ENCODE measurements around the gene CLMP.
A peak's percentile ranks its signal among the peaks of the same experiment; 100 is the strongest.

Gene CLMP

DNA sequence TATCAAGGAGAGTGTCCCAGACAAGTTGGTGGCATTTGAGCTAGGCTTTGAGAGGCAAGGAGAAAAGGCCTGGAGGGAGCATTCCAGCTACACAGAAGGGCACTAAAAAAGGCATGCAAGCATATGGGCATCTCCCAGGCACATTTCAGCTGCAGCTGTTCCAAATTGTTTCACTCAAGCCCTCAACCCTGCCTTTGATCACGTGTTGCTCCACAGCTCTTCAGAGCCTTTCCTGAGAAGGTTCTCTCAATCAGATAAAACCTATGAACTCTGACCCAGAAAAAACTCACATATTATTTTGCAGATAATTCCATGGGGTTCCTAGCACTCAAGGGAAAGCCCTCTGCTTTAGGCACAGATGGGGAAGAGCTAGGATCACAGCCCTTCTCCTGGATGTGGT is 108.7 kb downstream of the CLMP start:
- FAIRE-seq: no peak
- DNase-seq (ENCODE audit: low spot score): no peak

DNA sequence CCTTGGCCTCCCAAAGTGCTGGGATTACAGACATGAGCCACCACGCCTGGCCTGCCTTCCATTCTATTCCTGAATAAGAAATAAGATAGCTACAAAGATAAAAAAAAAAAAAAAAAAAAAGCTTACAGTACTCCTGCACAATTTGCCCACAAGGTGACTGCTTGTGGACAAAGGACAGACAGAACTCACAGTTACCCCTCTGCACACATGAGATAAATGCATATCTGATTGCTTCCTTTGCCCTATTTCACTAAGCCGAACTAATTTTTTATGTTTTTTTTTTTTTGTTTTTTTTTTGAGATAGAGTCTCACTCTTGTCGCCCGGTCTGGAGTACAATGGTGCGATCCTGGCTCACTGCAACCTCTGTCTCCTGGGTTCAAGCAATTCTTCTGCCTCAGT is 109.6 kb downstream of the CLMP start:
- no peak for DNase-seq (ENCODE audit: low spot score)
- no peak for FAIRE-seq

DNA sequence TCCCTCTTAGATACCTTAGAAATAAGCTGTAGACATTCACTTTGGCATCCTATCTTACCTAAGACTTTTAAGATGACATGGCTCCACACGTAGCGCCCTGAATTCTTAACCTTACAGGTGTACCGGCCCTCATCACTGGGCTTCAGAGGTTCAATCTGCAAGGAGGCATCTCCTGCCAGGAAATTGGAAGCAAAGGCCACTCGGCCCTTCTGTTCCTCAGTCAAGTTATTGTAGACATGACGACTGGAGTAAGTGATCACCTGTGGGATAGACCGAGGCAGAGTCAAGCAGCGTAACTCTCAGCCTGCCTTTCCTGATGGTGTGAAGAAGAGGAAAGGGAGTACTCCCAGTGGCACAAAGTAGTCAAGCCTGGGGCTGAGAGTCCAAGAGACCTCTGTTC is 110.6 kb downstream of the CLMP start:
- FAIRE-seq: no peak

DNA sequence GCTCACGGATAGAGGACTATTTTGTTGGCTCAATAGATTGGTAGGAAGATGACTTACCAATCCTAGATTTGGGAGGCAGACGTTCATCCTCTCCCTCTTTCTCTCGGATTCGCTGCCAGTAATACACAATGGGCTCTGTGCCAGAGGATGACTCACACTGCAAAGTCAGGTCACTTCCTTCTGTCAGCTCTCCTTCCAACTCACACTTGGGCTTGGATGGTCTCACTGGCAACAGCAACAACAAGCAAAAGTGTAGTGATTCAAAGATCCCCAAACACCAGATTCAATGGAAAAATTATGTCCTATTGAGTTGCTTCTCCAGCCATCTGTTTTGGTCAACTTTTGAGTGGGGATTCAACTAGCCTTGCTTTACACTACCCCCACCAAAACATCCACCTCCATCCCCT is 111.4 kb downstream of the CLMP start:
- no peak for FAIRE-seq

More for the DNA sequence above, 110.6 kb downstream of the CLMP start:
- no peak for DNase-seq (ENCODE audit: low spot score)

GRCh38 chr11:123082977-123083376 is 112.1 kb downstream of the CLMP start:
- FAIRE-seq (no peak), DNase-seq (ENCODE audit: low spot score) (no peak)

More for the DNA sequence above, 111.4 kb downstream of the CLMP start:
- DNase-seq (ENCODE audit: low spot score): peak; percentile 82

- no peak for DNase-seq (ENCODE audit: low spot score)
- FAIRE-seq: no peak
Measured at GRCh38 chr11:123080015-123080414, 115.0 kb downstream of the CLMP start.

GRCh38 chr11:123076484-123076883 is 118.6 kb downstream of the CLMP start:
- DNase-seq (ENCODE audit: low spot score): no peak
- FAIRE-seq: no peak

DNA sequence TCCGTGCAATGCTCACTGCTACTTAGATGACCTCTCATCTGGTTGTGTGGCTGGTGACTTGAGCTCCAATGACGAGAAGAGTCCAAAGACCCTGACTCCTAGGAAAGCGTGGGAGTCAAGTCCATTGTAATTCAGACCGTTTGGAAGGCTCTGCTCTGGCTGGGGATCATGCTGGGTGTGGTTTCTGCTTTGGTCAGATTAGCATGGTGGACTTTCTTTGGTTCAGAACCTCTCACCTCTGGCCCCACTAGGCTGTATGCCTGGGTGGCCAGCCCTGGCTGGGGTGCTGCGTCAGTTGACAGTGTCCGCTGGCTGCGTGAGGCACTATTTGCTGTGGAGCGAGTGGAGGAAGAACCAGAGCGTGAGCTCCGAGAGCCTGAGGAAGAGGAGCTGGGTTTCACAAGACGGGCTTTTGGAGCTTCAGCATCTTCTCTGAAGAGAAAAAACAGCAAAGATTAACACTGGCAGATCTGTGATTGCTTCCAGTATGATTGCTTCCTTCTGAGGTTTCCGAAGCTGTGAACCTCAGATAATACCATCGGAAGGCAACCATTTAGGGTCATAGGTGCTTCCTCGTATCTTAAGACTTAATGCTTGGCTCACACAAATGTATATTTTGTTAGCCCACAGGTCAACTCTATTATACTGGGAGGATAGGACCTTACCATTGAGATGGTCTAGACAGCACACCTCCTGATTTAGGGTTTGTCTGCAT is 121.5 kb downstream of the CLMP start:
- DNase-seq (ENCODE audit: low spot score): no peak
- FAIRE-seq: no peak

DNA sequence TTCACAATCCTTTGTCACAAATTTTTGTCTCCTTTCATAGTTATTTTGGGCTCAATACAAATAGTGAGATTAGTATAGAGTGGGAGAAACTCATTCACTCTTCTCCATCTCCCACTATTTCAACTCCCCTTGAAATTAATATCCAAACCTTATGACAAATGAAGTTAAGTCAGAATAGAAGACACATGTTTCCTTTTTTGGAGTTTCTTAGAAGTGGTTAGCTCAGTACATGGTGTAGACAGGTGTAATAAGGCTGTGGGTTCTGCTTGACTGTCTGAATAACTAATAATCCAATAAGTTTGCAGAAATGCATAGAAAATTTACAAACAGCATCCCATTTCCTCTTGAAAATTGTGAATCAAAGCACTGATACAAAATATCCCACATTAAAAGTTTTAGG is 122.3 kb downstream of the CLMP start:
- no peak for DNase-seq (ENCODE audit: low spot score)
- no peak for FAIRE-seq

DNA sequence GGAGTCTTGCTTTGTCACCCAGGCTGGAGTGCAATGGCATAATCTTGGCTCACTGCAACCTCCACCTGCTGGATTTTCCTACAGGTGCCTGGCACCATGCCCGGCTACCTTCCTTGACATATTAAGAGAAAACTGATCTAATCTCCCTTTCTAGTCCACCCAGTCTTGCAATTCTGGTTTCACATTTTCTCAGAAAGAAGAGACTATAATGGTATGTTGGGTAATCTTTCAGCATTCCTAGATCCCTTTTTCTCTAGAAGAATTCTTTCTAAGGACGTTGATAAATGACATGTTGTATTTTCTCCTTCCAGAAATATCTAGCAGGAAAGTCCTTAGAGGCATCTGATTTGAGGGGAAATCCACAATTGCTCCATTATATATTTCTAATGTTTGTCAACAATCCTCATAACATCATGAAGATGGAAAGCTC is 122.7 kb downstream of the CLMP start:
- DNase-seq (ENCODE audit: low spot score): no peak

DNA sequence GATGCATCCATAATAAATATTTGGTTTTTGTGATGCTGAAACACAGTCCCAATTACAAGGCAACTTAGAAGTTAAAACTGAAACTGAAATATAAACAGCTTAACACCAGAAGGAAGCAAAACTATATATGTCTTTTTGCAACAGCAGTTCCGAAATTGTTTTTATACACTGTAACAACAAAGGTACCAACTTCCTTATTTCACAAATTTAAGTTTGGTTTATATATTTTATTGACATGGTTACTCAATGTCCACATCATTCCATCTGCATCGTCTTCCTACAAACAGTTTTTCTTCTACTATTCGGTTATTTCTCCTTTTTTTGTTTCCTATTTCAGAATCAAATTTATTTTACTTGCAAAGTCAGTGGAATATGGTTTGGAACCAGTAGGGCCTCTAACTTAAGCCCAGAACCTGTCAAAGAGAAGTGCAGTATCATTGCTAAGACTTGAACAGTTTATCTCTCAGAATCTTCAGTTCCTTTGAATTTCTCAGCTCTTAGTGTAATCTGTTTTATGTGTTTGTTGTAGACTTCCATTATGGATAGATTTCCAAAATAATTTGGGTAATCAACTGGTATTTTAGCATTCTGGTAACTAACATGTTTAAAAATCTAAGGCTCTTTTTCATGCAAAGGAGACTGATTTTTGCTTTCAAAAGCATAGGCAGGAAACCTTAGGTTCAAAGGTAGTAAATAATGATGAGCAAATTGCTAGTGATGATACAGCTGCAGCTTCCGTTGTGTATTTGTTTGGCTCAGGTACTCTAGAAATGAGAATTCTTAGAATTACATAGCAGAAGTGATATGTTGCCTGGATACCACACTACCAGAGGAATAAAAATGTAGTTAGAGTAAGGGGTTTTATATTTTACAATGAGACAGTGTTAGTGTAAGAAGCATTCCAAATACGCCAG is 124.9 kb downstream of the CLMP start:
- FAIRE-seq: no peak
- no peak for DNase-seq (ENCODE audit: low spot score)

More for the DNA sequence above, 122.7 kb downstream of the CLMP start:
- FAIRE-seq: no peak

GRCh38 chr11:123065621-123066020 is 129.4 kb downstream of the CLMP start:
- no peak for FAIRE-seq
- no peak for DNase-seq (ENCODE audit: low spot score)

GRCh38 chr11:123063826-123064657 is 131.0 kb downstream of the CLMP start:
- FAIRE-seq (no peak), DNase-seq (ENCODE audit: low spot score) (no peak)

- DNase-seq (ENCODE audit: low spot score) (peak; percentile 11), FAIRE-seq (no peak)
Measured at GRCh38 chr11:123062892-123063825, 131.9 kb downstream of the CLMP start.

GRCh38 chr11:123062158-123062891 is 132.7 kb downstream of the CLMP start:
- FAIRE-seq: no peak
- DNase-seq (ENCODE audit: low spot score): peak; percentile 92

DNA sequence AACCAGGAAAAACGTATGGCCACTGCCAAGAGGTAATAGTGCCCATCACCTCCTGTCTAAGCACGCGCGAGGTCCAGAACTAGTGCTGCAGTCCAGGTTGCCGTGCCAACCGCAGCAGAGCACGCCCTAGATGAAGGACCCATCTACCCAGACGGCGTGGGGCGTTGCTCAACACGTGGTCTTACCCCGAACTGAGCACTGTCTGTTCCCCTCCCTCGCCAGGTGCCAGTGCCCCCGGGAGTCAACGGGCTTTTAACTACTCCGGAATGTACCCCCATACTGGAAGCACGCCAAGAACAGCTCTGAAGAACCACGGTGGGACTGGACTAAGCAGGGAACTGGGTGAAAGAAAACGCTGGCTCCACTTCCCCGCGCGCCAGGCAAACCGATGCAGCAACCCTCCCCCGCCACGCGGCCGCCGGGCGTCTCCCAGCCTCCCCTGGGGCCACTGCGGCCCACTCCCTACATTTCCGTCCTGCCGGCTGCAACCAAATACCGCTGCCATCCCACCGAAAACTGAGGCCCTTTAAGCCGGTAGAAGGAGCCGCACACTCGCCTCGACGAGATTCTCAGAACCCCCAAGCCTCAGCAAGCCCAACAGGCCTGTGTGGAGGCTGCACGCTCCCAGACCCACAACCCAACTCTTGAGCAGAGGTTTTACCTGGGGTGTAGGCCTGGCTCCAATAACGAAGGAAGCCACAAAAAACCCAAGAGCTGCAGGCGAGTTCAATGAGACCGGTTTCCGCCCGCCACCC is 133.5 kb downstream of the CLMP start, which contains the start of gene HSPA8:
HSPA8 (minus strand) TSS at position 734 of the 755 bp plus-strand sequence. CDS start 812 bp downstream, outside the sequence.
- DNase-seq (ENCODE audit: low spot score): peak; percentile 26
- no peak for FAIRE-seq

DNA sequence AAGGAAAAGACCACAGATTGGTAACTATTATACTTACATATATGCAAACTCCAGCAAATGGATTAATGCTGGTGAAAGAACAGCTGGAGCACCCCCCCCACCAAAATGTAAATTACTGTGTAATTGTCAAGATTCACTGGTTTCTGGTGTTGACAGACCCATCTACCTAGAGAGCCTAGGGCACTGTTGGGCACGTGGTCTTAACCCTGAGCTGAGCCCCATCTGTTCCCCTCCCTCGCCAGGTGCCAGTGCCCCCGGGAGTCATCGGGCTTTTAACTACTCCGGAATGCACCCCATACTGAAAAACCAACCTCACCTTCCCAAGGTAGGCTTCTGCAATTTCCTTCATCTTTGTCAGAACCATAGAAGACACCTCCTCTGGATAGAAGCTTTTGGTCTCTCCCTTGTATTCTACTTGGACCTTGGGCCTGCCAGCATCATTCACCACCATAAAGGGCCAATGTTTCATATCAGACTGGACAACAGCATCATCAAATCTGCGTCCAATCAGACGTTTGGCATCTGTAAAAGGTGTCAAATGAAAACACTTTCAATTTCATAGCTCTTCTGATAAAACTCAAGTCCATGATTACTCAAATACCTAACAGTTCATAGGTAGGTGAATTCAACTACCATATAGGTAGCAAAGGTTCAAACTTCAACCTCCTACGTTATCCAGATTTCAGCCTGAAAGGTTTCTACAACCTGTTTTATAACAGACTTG is 134.6 kb downstream of the CLMP start:
- no peak for DNase-seq (ENCODE audit: low spot score)
- no peak for FAIRE-seq
